ENCODE results near the gene GAS7.
A peak's percentile ranks its signal among the peaks of the same experiment; 100 is the strongest.

Gene GAS7

GRCh38 chr17:10116753-10117420 lies 81.5 kb downstream of the GAS7 start:
- no peak overlapping the region for H3K9ac ChIP-seq (ENCODE audit: low read length)
- H3K27me3 ChIP-seq (ENCODE audit: insufficient read depth, low read length, poor library complexity): no peaks in the 10 kb centered on the region
- WGBS (ENCODE audit: extremely low coverage, insufficient coverage, low lambda C conversion rate): no CpG with 5 or more reads among the region's 5 CpGs
- H3K79me2 ChIP-seq (ENCODE audit: control insufficient read depth, insufficient read depth, low read length): no peaks in the 10 kb centered on the region
- peaks cover 37% of the 10 kb centered on the region for H3K4me1 ChIP-seq (ENCODE audit: control insufficient read depth, low read depth, low read length)
- no peak overlapping the region for H3K4me2 ChIP-seq (ENCODE audit: low read length)
- no peak overlapping the region for H2AK5ac ChIP-seq (ENCODE audit: low read length)
- peak; percentile 51 for DNase-seq
- peak overlapping the region; percentile 60 for H2BK5ac ChIP-seq (ENCODE audit: low read length)
- H3K18ac ChIP-seq (ENCODE audit: low read length): peak overlapping the region; percentile 7
- H3K4ac ChIP-seq (ENCODE audit: low read depth, low read length): peak overlapping the region; percentile 74
- H2BK120ac ChIP-seq (ENCODE audit: low read depth, low read length): peak overlapping the region; percentile 40
- H4K5ac ChIP-seq (ENCODE audit: low read length): no peak overlapping the region
- no peak overlapping the region for H3K4me3 ChIP-seq (ENCODE audit: low read length)
- no peaks in the 10 kb centered on the region for H3K79me1 ChIP-seq (ENCODE audit: low read length)
- no peaks in the 10 kb centered on the region for H3K36me3 ChIP-seq (ENCODE audit: control insufficient read depth, insufficient read depth, low read length)
- H2BK15ac ChIP-seq (replicated peaks; ENCODE audit: low read depth): no peak overlapping the region
- peak overlapping the region; percentile 74 for H3K27ac ChIP-seq (ENCODE audit: low read depth, low read length)
- no peak overlapping the region for H4K8ac ChIP-seq (ENCODE audit: low read depth, low read length)
- H3K56ac ChIP-seq (ENCODE audit: low read length): peak overlapping the region; percentile 87
- H3K23ac ChIP-seq (ENCODE audit: low read length): no peak overlapping the region

GRCh38 chr17:10116267-10116666 lies 82.1 kb downstream of the GAS7 start:
- H3K18ac ChIP-seq (ENCODE audit: low read length): no peak overlapping the region
- no peaks in the 10 kb centered on the region for H3K79me2 ChIP-seq (ENCODE audit: control insufficient read depth, insufficient read depth, low read length)
- H3K79me1 ChIP-seq (ENCODE audit: low read length): no peaks in the 10 kb centered on the region
- no peak for DNase-seq
- H4K5ac ChIP-seq (ENCODE audit: low read length): no peak overlapping the region
- peak overlapping the region; percentile 39 for H2AK5ac ChIP-seq (ENCODE audit: low read length)
- H3K4ac ChIP-seq (ENCODE audit: low read depth, low read length): peak overlapping the region; percentile 97
- no peak overlapping the region for H3K23ac ChIP-seq (ENCODE audit: low read length)
- WGBS (ENCODE audit: extremely low coverage, insufficient coverage, low lambda C conversion rate): no CpG with 5 or more reads among the region's 5 CpGs
- no peak overlapping the region for H2BK120ac ChIP-seq (ENCODE audit: low read depth, low read length)
- H3K4me3 ChIP-seq (ENCODE audit: low read length): no peak overlapping the region
- peaks cover 37% of the 10 kb centered on the region for H3K4me1 ChIP-seq (ENCODE audit: control insufficient read depth, low read depth, low read length)
- no peaks in the 10 kb centered on the region for H3K27me3 ChIP-seq (ENCODE audit: insufficient read depth, low read length, poor library complexity)
- H3K27ac ChIP-seq (ENCODE audit: low read depth, low read length): peak overlapping the region; percentile 40
- H3K56ac ChIP-seq (ENCODE audit: low read length): peak overlapping the region; percentile 66
- H2BK5ac ChIP-seq (ENCODE audit: low read length): peak overlapping the region; percentile 83
- H4K8ac ChIP-seq (ENCODE audit: low read depth, low read length): no peak overlapping the region
- H2BK15ac ChIP-seq (replicated peaks; ENCODE audit: low read depth): peak overlapping the region; percentile 27
- H3K4me2 ChIP-seq (ENCODE audit: low read length): no peak overlapping the region
- no peaks in the 10 kb centered on the region for H3K36me3 ChIP-seq (ENCODE audit: control insufficient read depth, insufficient read depth, low read length)
- no peak overlapping the region for H3K9ac ChIP-seq (ENCODE audit: low read length)

GRCh38 chr17:10115536-10115932 lies 82.9 kb downstream of the GAS7 start:
- H2AK5ac ChIP-seq (ENCODE audit: low read length): no peak overlapping the region
- H3K23ac ChIP-seq (ENCODE audit: low read length): no peak overlapping the region
- peak overlapping the region; percentile 13 for H3K18ac ChIP-seq (ENCODE audit: low read length)
- H3K4me2 ChIP-seq (ENCODE audit: low read length): no peak overlapping the region
- DNase-seq: no peak
- no peak overlapping the region for H2BK5ac ChIP-seq (ENCODE audit: low read length)
- no peaks in the 10 kb centered on the region for H3K79me2 ChIP-seq (ENCODE audit: control insufficient read depth, insufficient read depth, low read length)
- H2BK15ac ChIP-seq (replicated peaks; ENCODE audit: low read depth): no peak overlapping the region
- no peak overlapping the region for H3K4ac ChIP-seq (ENCODE audit: low read depth, low read length)
- no peak overlapping the region for H4K8ac ChIP-seq (ENCODE audit: low read depth, low read length)
- H3K79me1 ChIP-seq (ENCODE audit: low read length): no peaks in the 10 kb centered on the region
- H2BK120ac ChIP-seq (ENCODE audit: low read depth, low read length): peak overlapping the region; percentile 17
- WGBS (ENCODE audit: extremely low coverage, insufficient coverage, low lambda C conversion rate): no CpG with 5 or more reads among the region's 4 CpGs
- no peak overlapping the region for H3K27ac ChIP-seq (ENCODE audit: low read depth, low read length)
- no peak overlapping the region for H3K4me3 ChIP-seq (ENCODE audit: low read length)
- no peak overlapping the region for H4K5ac ChIP-seq (ENCODE audit: low read length)
- no peaks in the 10 kb centered on the region for H3K27me3 ChIP-seq (ENCODE audit: insufficient read depth, low read length, poor library complexity)
- peak overlapping the region; percentile 67 for H3K56ac ChIP-seq (ENCODE audit: low read length)
- H3K9ac ChIP-seq (ENCODE audit: low read length): no peak overlapping the region
- H3K36me3 ChIP-seq (ENCODE audit: control insufficient read depth, insufficient read depth, low read length): no peaks in the 10 kb centered on the region
- peaks cover 36% of the 10 kb centered on the region for H3K4me1 ChIP-seq (ENCODE audit: control insufficient read depth, low read depth, low read length)

- no CpG with 5 or more reads among the region's 11 CpGs for WGBS (ENCODE audit: extremely low coverage, insufficient coverage, low lambda C conversion rate)
- H3K23ac ChIP-seq (ENCODE audit: low read length): no peak overlapping the region
- no peak overlapping the region for H4K8ac ChIP-seq (ENCODE audit: low read depth, low read length)
- no peak overlapping the region for H4K5ac ChIP-seq (ENCODE audit: low read length)
- H3K4me1 ChIP-seq (ENCODE audit: control insufficient read depth, low read depth, low read length): peaks cover 33% of the 10 kb centered on the region
- H2BK120ac ChIP-seq (ENCODE audit: low read depth, low read length): peak overlapping the region; percentile 33
- no peak overlapping the region for H3K4me3 ChIP-seq (ENCODE audit: low read length)
- H3K56ac ChIP-seq (ENCODE audit: low read length): peak overlapping the region; percentile 67
- peak; percentile 75 for DNase-seq
- H3K9ac ChIP-seq (ENCODE audit: low read length): no peak overlapping the region
- no peaks in the 10 kb centered on the region for H3K79me2 ChIP-seq (ENCODE audit: control insufficient read depth, insufficient read depth, low read length)
- H3K27ac ChIP-seq (ENCODE audit: low read depth, low read length): no peak overlapping the region
- no peak overlapping the region for H2BK15ac ChIP-seq (replicated peaks; ENCODE audit: low read depth)
- no peak overlapping the region for H3K4me2 ChIP-seq (ENCODE audit: low read length)
- H2AK5ac ChIP-seq (ENCODE audit: low read length): no peak overlapping the region
- H3K18ac ChIP-seq (ENCODE audit: low read length): peak overlapping the region; percentile 13
- H3K36me3 ChIP-seq (ENCODE audit: control insufficient read depth, insufficient read depth, low read length): no peaks in the 10 kb centered on the region
- H3K27me3 ChIP-seq (ENCODE audit: insufficient read depth, low read length, poor library complexity): no peaks in the 10 kb centered on the region
- H3K79me1 ChIP-seq (ENCODE audit: low read length): no peaks in the 10 kb centered on the region
- H2BK5ac ChIP-seq (ENCODE audit: low read length): no peak overlapping the region
- peak overlapping the region; percentile 63 for H3K4ac ChIP-seq (ENCODE audit: low read depth, low read length)
Measured at GRCh38 chr17:10114931-10115535, 83.4 kb downstream of the GAS7 start.

- Histone ChIP-seq H3K79me1 (ENCODE audit: low read length) (no peaks in the 10 kb centered on the region), H3K4me2 (ENCODE audit: low read length) (no peak overlapping the region), H3K9ac (ENCODE audit: low read length) (no peak overlapping the region), H3K79me2 (ENCODE audit: control insufficient read depth, insufficient read depth, low read length) (no peaks in the 10 kb centered on the region), H2BK15ac (replicated peaks; ENCODE audit: low read depth) (no peak overlapping the region), H3K23ac (ENCODE audit: low read length) (no peak overlapping the region), H3K27me3 (ENCODE audit: insufficient read depth, low read length, poor library complexity) (no peaks in the 10 kb centered on the region), H2AK5ac (ENCODE audit: low read length) (no peak overlapping the region), H3K4ac (ENCODE audit: low read depth, low read length) (no peak overlapping the region), H3K56ac (ENCODE audit: low read length) (peak overlapping the region; percentile 20), H2BK5ac (ENCODE audit: low read length) (no peak overlapping the region), H4K5ac (ENCODE audit: low read length) (no peak overlapping the region), H3K4me3 (ENCODE audit: low read length) (no peak overlapping the region), H3K18ac (ENCODE audit: low read length) (peak overlapping the region; percentile 73), H2BK120ac (ENCODE audit: low read depth, low read length) (no peak overlapping the region), H3K27ac (ENCODE audit: low read depth, low read length) (no peak overlapping the region), H3K36me3 (ENCODE audit: control insufficient read depth, insufficient read depth, low read length) (no peaks in the 10 kb centered on the region), H3K4me1 (ENCODE audit: control insufficient read depth, low read depth, low read length) (peaks cover 21% of the 10 kb centered on the region), H4K8ac (ENCODE audit: low read depth, low read length) (no peak overlapping the region)
- no CpG with 5 or more reads among the region's 4 CpGs for WGBS (ENCODE audit: extremely low coverage, insufficient coverage, low lambda C conversion rate)
- DNase-seq: no peak
Measured at GRCh38 chr17:10112962-10113361, 85.4 kb downstream of the GAS7 start.

Data from mesendoderm (in vitro differentiated cells).